Lower leg skin (tissue), 3 donors: ENCODE results near the gene HRH1.

Experiments
- POLR2A ChIP-seq, 2 donors: fragments of 450-650 bp; IDR thresholded peaks; one replicate each; pipeline ENCODE4 v1.6.1; 2016 to 2017; ENCODE audit warnings: antibody characterized with exemption in 2 of 2, mild to moderate bottlenecking in 1 of 2, moderate library complexity in 1 of 2
- TF ChIP-seq, protein P1 (sequence below), 3 donors: fragments of 450-650 bp; IDR thresholded peaks; one replicate each; pipeline ENCODE4 v1.5.1; 2016; ENCODE audit warnings: antibody characterized with exemption in 3 of 3, mild to moderate bottlenecking in 3 of 3, moderate library complexity in 2 of 3

DNA sequence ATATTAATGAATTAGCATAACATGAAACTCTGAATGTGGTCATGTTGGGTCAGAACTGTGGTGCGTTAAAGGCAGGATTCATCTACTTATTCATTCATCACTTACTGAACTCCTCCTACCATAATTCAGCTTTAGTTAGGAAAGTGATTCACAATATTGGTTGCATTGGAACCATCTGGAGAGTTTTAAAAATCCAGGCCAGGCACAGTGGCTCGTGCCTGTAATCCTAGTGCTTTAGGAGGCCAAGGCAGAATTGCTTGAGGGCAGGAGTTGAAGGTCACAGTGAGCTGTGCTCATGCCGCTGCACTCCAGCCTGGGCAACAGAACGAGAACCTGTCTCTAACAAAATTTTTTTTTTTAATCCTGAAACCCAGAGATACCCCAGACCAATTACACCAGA lies 73.7 kb downstream of the HRH1 start:
- TF ChIP-seq, protein P1, sequence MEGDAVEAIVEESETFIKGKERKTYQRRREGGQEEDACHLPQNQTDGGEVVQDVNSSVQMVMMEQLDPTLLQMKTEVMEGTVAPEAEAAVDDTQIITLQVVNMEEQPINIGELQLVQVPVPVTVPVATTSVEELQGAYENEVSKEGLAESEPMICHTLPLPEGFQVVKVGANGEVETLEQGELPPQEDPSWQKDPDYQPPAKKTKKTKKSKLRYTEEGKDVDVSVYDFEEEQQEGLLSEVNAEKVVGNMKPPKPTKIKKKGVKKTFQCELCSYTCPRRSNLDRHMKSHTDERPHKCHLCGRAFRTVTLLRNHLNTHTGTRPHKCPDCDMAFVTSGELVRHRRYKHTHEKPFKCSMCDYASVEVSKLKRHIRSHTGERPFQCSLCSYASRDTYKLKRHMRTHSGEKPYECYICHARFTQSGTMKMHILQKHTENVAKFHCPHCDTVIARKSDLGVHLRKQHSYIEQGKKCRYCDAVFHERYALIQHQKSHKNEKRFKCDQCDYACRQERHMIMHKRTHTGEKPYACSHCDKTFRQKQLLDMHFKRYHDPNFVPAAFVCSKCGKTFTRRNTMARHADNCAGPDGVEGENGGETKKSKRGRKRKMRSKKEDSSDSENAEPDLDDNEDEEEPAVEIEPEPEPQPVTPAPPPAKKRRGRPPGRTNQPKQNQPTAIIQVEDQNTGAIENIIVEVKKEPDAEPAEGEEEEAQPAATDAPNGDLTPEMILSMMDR (IDR thresholded peaks at IDR 0.05) = no peak
- TF ChIP-seq POLR2A (IDR thresholded peaks at IDR 0.05) = no peak
